Stimulated activated CD4-positive, alpha-beta T cell treated with anti-CD3 and anti-CD28 coated beads, Interleukin-15, amount 100 ng/mL, for 48 hours (primary cell): ENCODE results near the gene GYS2.
A peak's percentile ranks its signal among the peaks of the same experiment; 100 is the strongest.
"Not testable (repeated sequence)": the region's sequence is repeated elsewhere in the genome, so short reads cannot be mapped to it uniquely, and the experiment has no call there.

Experiments
- DNase-seq, 2 donors: peaks; one replicate each; pipeline ENCODE4 v3.0.0-alpha.2; 2020; ENCODE audit warnings: low read depth in 2 of 2

GYS2 gene

GRCh38 chr12:21604245-21605101 lies at the start of gene GYS2:
Gene GYS2 (minus strand): TSS chr12:21604847. CDS start chr12:21604592, 255 bp downstream.
- DNase-seq, result no peak

GRCh38 chr12:21651821-21652220 lies 47.2 kb upstream of the GYS2 start:
- DNase-seq, result no peak

- DNase-seq, result no peak
These were observed 46.4 kb upstream of the GYS2 start for GRCh38 chr12:21650997-21651396.

- DNase-seq, result no peak
These were observed 44.4 kb upstream of the GYS2 start for GRCh38 chr12:21649034-21649433.

GRCh38 chr12:21648378-21648777 lies 43.7 kb upstream of the GYS2 start:
- DNase-seq, result no peak

GRCh38 chr12:21647179-21647578 lies 42.5 kb upstream of the GYS2 start:
- DNase-seq, result no peak

- not testable (repeated sequence) for DNase-seq
These were observed 40.4 kb upstream of the GYS2 start for GRCh38 chr12:21645041-21645500.

- DNase-seq, result no peak
These were observed 39.9 kb upstream of the GYS2 start for GRCh38 chr12:21644516-21644915.

GRCh38 chr12:21643758-21644157 lies 39.1 kb upstream of the GYS2 start:
- DNase-seq, result no peak

- no peak for DNase-seq
These were observed 38.2 kb upstream of the GYS2 start for GRCh38 chr12:21642707-21643389.

- DNase-seq, result no peak
These were observed 33.6 kb upstream of the GYS2 start for GRCh38 chr12:21638054-21638891.

GRCh38 chr12:21634245-21634644 lies 29.6 kb upstream of the GYS2 start:
- no peak for DNase-seq

- no peak for DNase-seq
These were observed 26.7 kb upstream of the GYS2 start for GRCh38 chr12:21631367-21631766.

- no peak for DNase-seq
These were observed 23.3 kb upstream of the GYS2 start for GRCh38 chr12:21627924-21628323.

- DNase-seq, result no peak
These were observed 13.9 kb upstream of the GYS2 start for GRCh38 chr12:21618566-21618965.

- DNase-seq, result no peak
These were observed 12.4 kb upstream of the GYS2 start for GRCh38 chr12:21617030-21617429.

GRCh38 chr12:21615431-21615830 lies 10.8 kb upstream of the GYS2 start:
- peak in 1 of 2 donors; percentile 17 for DNase-seq

GRCh38 chr12:21614506-21614905 lies 9.9 kb upstream of the GYS2 start:
- no peak for DNase-seq

- DNase-seq, result no peak
These were observed 9.3 kb upstream of the GYS2 start for GRCh38 chr12:21613931-21614330.

GRCh38 chr12:21608196-21608595 lies 3.5 kb upstream of the GYS2 start:
- no peak for DNase-seq

- no peak for DNase-seq
These were observed 3.1 kb upstream of the GYS2 start for GRCh38 chr12:21607701-21608100.

- DNase-seq, result no peak
These were observed 1.5 kb upstream of the GYS2 start for GRCh38 chr12:21606175-21606574.
